OCI-LY3 (cell line): ENCODE data around the gene COX6B2.

Source experiments
- H2AFZ ChIP-seq: fragments of 200-600, 300-600 bp; shearing (Covaris generic); 2 replicates; pipeline ENCODE4 v1.6.0; 2014; ENCODE audit warnings: antibody characterized with exemption, low read depth, low read length
- H3K27ac ChIP-seq: fragments of 200-600, 300-600 bp; sonication (generic); 2 replicates; pipeline ENCODE4 v1.5.1; 2014; ENCODE audit warnings: mild to moderate bottlenecking, low read length, moderate library complexity, mixed read lengths
- H3K27me3 ChIP-seq: fragments of 200-600, 300-600 bp; sonication (generic); 2 replicates; pipeline ENCODE4 v1.6.1; 2014; ENCODE audit warnings: low read depth, low read length, mixed read lengths
- H3K36me3 ChIP-seq: fragments of 200-600, 300-600 bp; sonication (generic); replicated peaks from 2 replicates; pipeline ENCODE3; 2014; ENCODE audit warnings: low read depth, low read length, mixed read lengths
- H3K4me1 ChIP-seq: fragments of 300-600, 200-600 bp; sonication (generic); 2 replicates; pipeline ENCODE4 v1.6.1; 2014; ENCODE audit warnings: low read length, mixed read lengths
- H3K4me2 ChIP-seq: fragments of 200-600, 300-600 bp; sonication (generic); 2 replicates; pipeline ENCODE4 v1.6.1; 2014; ENCODE audit warnings: low read length, mixed read lengths
- H3K4me3 ChIP-seq: fragments of 300-600, 200-600 bp; sonication (generic); 2 replicates; pipeline ENCODE4 v1.5.1; 2014; ENCODE audit warnings: antibody characterized with exemption, mild to moderate bottlenecking, low read length, moderate library complexity
- H3K79me2 ChIP-seq: fragments of 300-600, 200-600 bp; shearing (Covaris generic); 2 replicates; pipeline ENCODE4 v1.6.1; 2014; ENCODE audit warnings: mild to moderate bottlenecking, low read length, mixed read lengths
- H3K9ac ChIP-seq: fragments of 300-600, 200-600 bp; shearing (Covaris generic); 2 replicates; pipeline ENCODE4 v1.6.0; 2014; ENCODE audit warnings: mild to moderate bottlenecking, low read length, moderate library complexity
- H3K9me3 ChIP-seq: fragments of 200-600, 300-600 bp; shearing (Covaris generic); 2 replicates; pipeline ENCODE4 v1.6.1; 2014; ENCODE audit warnings: low read length, mixed read lengths; ENCODE audit not compliant: insufficient read depth
- H4K20me1 ChIP-seq: fragments of 200-600, 300-600 bp; sonication (generic); 2 replicates; pipeline ENCODE4 v1.6.1; 2016; ENCODE audit warnings: low read length, mixed read lengths; ENCODE audit not compliant: insufficient read depth
- EZH2phosphoT487 ChIP-seq: fragments of 200-600 bp; shearing (Covaris generic); IDR thresholded peaks from 2 replicates; pipeline ENCODE4 v1.6.1; 2018; ENCODE audit warnings: antibody characterized with exemption, mixed run types, low read depth
- TF ChIP-seq, protein P1 (sequence below): fragments of 200-600, 300-600 bp; sonication (generic); IDR thresholded peaks from 2 replicates; pipeline ENCODE4 v1.5.1; 2014; ENCODE audit warnings: antibody characterized with exemption, low read length, low read depth

COX6B2 gene

DNA sequence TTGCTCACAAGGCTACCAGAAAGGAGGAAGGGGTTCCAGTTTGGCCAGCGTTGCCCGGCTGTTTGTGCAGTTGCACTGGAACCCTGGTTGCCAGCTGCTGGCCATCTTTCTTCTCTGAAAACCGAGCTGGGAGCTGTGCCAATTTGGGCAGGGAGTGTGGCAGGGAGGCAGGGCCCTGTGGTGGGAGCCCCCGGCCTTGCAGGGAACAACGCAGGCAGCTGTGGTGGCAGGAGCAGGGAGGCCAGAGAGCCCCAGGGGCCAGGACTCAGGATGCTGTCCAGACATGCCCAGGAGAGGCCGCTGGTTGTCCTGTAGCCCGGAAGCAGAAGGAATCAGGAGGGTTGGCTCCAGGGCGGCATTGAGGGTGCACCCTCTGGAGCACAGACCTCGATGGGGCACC, 10.1 kb downstream of the COX6B2 start:
- no peak overlapping the region for H3K4me3 ChIP-seq

DNA sequence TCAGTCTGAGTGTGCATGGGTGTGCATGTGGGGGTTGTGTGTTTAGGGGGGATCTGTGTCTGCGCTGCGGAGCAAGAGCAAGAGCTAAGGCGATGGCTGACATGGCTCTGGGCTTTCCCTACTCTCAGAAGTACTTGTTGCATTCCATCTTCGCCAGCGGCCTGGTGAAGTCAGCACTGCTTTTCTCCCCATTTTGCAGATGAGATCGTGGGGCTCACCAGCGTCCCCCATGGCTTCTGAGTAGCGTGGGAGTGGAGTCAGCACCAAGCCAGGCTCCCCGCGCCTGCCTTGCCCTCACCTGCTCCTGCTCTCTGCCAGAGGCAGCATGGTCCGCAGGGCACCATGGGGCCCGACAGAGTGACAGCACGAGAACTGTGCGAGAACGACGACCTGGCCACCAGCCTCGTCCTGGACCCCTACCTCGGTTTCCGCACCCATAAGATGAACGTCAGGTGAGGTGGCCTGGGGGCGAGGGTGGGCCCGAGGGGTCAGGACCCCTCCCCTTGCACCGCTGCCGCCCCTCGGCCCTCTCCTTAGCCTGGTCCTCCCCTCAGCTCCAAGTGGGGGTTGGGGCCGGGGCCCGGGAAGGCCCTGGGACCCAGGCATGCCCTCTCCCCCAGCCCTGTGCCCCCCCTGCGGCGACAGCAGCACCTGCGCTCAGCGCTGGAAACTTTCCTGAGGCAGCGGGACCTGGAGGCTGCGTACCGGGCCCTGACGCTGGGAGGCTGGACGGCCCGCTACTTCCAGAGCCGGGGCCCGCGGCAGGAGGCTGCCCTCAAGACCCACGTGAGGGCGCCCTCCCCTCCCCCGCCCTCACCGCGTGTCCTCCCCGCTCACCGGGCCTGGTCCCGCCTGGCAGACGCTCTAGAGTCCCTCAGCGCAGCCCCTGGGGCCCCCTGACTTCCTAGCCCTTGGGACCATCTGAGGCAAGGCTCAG, 12.7 kb downstream of the COX6B2 start:
- Histone ChIP-seq H3K79me2 (peaks cover 8% of the 10 kb centered on the region; the same call in 1 of the 2 replicates), H3K4me1 (peaks cover 9% of the 10 kb centered on the region; the same call in 1 of the 2 replicates), H3K9me3 (no peaks in the 10 kb centered on the region), H2AFZ (no peak overlapping the region), H3K27ac (no peak overlapping the region), H4K20me1 (no peaks in the 10 kb centered on the region), H3K27me3 (0 out of 2 replicates have a peak, but pooled peaks cover 4% of the 10 kb centered on the region), H3K4me3 (peak overlapping the region; percentile 96), H3K36me3 (peaks cover 5% of the 10 kb centered on the region), H3K4me2 (peak overlapping the region; percentile 87), H3K9ac (peak overlapping the region; percentile 94; the same call in 1 of the 2 replicates)
- no peak for TF ChIP-seq EZH2phosphoT487
- TF ChIP-seq, protein P1, sequence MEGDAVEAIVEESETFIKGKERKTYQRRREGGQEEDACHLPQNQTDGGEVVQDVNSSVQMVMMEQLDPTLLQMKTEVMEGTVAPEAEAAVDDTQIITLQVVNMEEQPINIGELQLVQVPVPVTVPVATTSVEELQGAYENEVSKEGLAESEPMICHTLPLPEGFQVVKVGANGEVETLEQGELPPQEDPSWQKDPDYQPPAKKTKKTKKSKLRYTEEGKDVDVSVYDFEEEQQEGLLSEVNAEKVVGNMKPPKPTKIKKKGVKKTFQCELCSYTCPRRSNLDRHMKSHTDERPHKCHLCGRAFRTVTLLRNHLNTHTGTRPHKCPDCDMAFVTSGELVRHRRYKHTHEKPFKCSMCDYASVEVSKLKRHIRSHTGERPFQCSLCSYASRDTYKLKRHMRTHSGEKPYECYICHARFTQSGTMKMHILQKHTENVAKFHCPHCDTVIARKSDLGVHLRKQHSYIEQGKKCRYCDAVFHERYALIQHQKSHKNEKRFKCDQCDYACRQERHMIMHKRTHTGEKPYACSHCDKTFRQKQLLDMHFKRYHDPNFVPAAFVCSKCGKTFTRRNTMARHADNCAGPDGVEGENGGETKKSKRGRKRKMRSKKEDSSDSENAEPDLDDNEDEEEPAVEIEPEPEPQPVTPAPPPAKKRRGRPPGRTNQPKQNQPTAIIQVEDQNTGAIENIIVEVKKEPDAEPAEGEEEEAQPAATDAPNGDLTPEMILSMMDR: no peak

More for the DNA sequence above, 10.1 kb downstream of the COX6B2 start:
- Histone ChIP-seq H3K27ac (no peak overlapping the region), H2AFZ (no peak overlapping the region), H3K9ac (no peak overlapping the region), H3K79me2 (peaks cover 8% of the 10 kb centered on the region; the same call in 1 of the 2 replicates), H3K36me3 (peaks cover 5% of the 10 kb centered on the region), H3K27me3 (no peaks in the 10 kb centered on the region), H3K9me3 (no peaks in the 10 kb centered on the region), H3K4me2 (no peak overlapping the region), H3K4me1 (peaks cover 2% of the 10 kb centered on the region; the same call in 1 of the 2 replicates), H4K20me1 (0 out of 2 replicates have a peak, but pooled peaks cover 2% of the 10 kb centered on the region)
- TF ChIP-seq, protein P1: no peak
- no peak for TF ChIP-seq EZH2phosphoT487

DNA sequence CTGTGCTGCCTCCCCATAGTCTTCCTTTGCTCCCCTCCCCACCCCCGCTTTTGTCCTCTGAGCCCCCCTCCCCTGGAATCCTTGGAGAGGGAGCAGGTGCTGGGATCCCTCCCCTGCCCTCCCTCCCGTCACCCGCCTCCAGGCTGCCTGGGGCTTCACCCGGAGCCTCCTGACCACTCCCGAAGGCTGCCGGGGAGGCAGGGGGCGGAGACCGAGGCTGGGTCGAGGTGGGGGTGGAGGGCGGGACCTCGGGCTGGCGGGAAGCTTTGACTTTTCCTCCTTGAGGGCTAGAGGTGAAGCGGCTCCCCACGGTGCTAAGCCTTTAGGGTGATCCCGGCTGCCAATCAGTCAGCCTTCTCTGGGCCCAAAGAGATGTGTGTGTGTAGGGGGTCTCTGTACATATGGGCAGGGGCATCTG, 13.3 kb downstream of the COX6B2 start:
- peaks cover 5% of the 10 kb centered on the region for H3K36me3 ChIP-seq
- TF ChIP-seq, protein P1: no peak
- TF ChIP-seq EZH2phosphoT487: no peak
- H3K27ac ChIP-seq: no peak overlapping the region
- peaks cover 9% of the 10 kb centered on the region; the same call in 1 of the 2 replicates for H3K4me1 ChIP-seq
- H3K4me2 ChIP-seq: peak overlapping the region; percentile 87
- peaks cover 8% of the 10 kb centered on the region; the same call in 1 of the 2 replicates for H3K79me2 ChIP-seq
- H3K9me3 ChIP-seq: no peaks in the 10 kb centered on the region
- H4K20me1 ChIP-seq: no peaks in the 10 kb centered on the region
- peak overlapping the region; percentile 96 for H3K4me3 ChIP-seq
- no peak overlapping the region for H2AFZ ChIP-seq
- peak overlapping the region; percentile 94 for H3K9ac ChIP-seq
- H3K27me3 ChIP-seq: peaks cover 8% of the 10 kb centered on the region; the same call in 1 of the 2 replicates

DNA sequence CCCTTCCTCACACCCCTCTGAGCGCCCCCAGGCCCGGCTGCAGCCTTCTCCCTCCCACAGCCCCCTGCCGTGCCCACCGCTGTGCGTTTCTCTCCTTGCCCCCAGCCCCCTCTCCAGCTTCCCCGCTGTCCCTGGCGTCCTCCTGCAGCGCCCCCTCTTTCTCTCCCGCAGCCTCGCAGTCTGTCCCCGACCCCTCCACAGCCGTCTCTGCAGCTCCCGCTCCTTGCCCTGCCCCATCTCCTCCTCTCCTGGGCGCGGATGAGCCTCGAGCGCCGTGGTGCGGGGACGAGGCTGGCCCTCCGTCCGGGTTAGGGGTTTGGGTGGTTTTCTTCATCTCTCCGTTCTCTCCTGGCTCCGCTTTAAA, 13.8 kb downstream of the COX6B2 start:
- Histone ChIP-seq H3K4me3 (peak overlapping the region; percentile 96), H3K79me2 (peaks cover 8% of the 10 kb centered on the region; the same call in 1 of the 2 replicates), H3K4me1 (peaks cover 9% of the 10 kb centered on the region; the same call in 1 of the 2 replicates), H3K4me2 (peak overlapping the region; percentile 87), H4K20me1 (no peaks in the 10 kb centered on the region), H3K27ac (no peak overlapping the region), H2AFZ (no peak overlapping the region), H3K27me3 (peaks cover 8% of the 10 kb centered on the region; the same call in 1 of the 2 replicates), H3K36me3 (peaks cover 5% of the 10 kb centered on the region), H3K9ac (peak overlapping the region; percentile 94), H3K9me3 (no peaks in the 10 kb centered on the region)
- no peak for TF ChIP-seq EZH2phosphoT487
- TF ChIP-seq, protein P1: peak; percentile 49
